ENCODE results near the gene PWWP2A.

Gene PWWP2A

GRCh38 chr5:160105686-160106360 is 13.4 kb downstream of the PWWP2A start:
- no peak overlapping the region for H3K4me3 ChIP-seq (ENCODE audit: low read depth, low read length)
- TF ChIP-seq, protein P1, sequence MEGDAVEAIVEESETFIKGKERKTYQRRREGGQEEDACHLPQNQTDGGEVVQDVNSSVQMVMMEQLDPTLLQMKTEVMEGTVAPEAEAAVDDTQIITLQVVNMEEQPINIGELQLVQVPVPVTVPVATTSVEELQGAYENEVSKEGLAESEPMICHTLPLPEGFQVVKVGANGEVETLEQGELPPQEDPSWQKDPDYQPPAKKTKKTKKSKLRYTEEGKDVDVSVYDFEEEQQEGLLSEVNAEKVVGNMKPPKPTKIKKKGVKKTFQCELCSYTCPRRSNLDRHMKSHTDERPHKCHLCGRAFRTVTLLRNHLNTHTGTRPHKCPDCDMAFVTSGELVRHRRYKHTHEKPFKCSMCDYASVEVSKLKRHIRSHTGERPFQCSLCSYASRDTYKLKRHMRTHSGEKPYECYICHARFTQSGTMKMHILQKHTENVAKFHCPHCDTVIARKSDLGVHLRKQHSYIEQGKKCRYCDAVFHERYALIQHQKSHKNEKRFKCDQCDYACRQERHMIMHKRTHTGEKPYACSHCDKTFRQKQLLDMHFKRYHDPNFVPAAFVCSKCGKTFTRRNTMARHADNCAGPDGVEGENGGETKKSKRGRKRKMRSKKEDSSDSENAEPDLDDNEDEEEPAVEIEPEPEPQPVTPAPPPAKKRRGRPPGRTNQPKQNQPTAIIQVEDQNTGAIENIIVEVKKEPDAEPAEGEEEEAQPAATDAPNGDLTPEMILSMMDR (conservative IDR thresholded peaks at IDR 0.05; ENCODE audit: low read depth, low read length): no peak
- DNase-seq (ENCODE audit: low read depth): peak; percentile 43

GRCh38 chr5:160097991-160098390 is 21.3 kb downstream of the PWWP2A start:
- TF ChIP-seq, protein P1 (conservative IDR thresholded peaks at IDR 0.05; ENCODE audit: low read depth, low read length): no peak
- peak; percentile 65 for DNase-seq (ENCODE audit: low read depth)
- H3K4me3 ChIP-seq (ENCODE audit: low read depth, low read length): no peak overlapping the region

DNA sequence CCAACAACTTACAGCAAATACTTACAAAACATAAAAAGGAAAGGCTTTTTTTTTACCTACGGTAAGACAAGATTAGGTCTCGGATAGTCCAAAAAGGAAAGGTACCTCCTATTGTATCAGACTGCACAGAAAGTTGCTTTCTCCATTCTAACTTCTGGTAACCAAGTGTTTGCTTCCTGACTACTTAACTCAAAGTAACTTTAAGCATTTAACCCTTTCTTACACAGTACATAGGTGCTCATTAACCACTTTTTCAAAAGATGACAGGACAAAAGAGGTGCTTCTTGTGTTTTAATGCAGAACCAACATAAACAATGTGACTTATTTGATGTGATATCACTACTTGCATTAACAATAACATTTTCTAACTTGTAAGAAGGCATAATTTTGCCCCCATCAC is 23.1 kb downstream of the PWWP2A start:
- TF ChIP-seq, protein P1 (conservative IDR thresholded peaks at IDR 0.05; ENCODE audit: low read depth, low read length): no peak
- DNase-seq (ENCODE audit: low read depth): no peak
- no peak overlapping the region for H3K4me3 ChIP-seq (ENCODE audit: low read depth, low read length)

DNA sequence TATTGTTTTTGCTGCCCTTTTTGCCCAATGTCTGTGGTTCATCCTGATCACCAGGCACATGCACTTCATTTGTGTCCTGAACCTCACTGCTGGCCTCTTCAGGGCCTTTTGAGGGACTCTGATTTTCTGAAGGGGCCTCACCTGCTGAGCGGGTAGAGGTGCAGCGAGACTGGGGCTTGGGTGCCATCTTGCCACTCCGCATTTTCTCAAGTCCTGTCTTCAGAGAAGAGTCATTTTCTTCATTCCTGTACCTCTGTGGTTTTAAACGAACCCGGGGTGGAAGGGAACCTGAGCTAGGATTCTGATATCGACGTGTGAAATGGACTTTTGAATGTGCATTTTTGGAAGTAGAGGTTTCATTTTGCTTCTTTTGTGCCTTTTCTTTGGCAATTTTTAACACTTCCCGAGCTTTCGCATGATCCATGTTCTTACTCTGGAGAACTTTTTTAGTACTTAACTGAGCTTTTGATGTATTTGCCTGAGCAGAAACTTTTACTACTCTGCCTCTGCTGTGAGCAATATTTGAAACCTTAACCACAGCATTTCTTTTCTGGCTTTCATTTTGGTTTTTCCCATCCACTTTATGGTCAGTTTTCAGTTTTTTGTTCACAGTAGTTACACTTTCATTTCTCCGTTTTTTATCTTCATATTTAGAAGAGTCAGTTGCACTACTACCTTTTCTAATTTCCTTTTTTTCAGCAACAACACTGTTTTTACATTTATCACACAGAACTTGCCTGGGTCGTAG is 26.1 kb downstream of the PWWP2A start:
- no peak for DNase-seq (ENCODE audit: low read depth)
- no peak overlapping the region for H3K4me3 ChIP-seq (ENCODE audit: low read depth, low read length)
- TF ChIP-seq, protein P1 (conservative IDR thresholded peaks at IDR 0.05; ENCODE audit: low read depth, low read length): no peak

- TF ChIP-seq, protein P1 (conservative IDR thresholded peaks at IDR 0.05; ENCODE audit: low read depth, low read length): no peak
- no peak overlapping the region for H3K4me3 ChIP-seq (ENCODE audit: low read depth, low read length)
- no peak for DNase-seq (ENCODE audit: low read depth)
Measured at GRCh38 chr5:160092514-160092913, 26.7 kb downstream of the PWWP2A start.

GRCh38 chr5:160090059-160090458 is 29.2 kb downstream of the PWWP2A start:
- TF ChIP-seq, protein P1 (conservative IDR thresholded peaks at IDR 0.05; ENCODE audit: low read depth, low read length): no peak

More at GRCh38 chr5:160090059-160090458, 29.2 kb downstream of the PWWP2A start:
- no peak overlapping the region for H3K4me3 ChIP-seq (ENCODE audit: low read depth, low read length)
- no peak for DNase-seq (ENCODE audit: low read depth)
